H54 (cell line): ENCODE data around the gene WFIKKN2.

Experiments
- DNase-seq: peaks from one replicate; pipeline ENCODE4 v3.0.0; 2011; ENCODE audit warnings: low spot score, mixed read lengths; ENCODE audit not compliant: insufficient read length
- FAIRE-seq: peaks from 3 replicates; lab custom pipeline; 2011; peaks lifted over from hg19 to GRCh38; lab: Jason Lieb, UNC
- POLR2A ChIP-seq: IDR thresholded peaks from 2 replicates; pipeline ENCODE4 v1.6.1; 2011; ENCODE audit warnings: low read depth, mild to moderate bottlenecking, low read length

WFIKKN2 gene

GRCh38 chr17:50877838-50878237, 42.5 kb downstream of the WFIKKN2 start:
- no peak for FAIRE-seq
- no peak for TF ChIP-seq POLR2A
- no peak for DNase-seq

GRCh38 chr17:50879086-50879485, 43.7 kb downstream of the WFIKKN2 start:
- no peak for TF ChIP-seq POLR2A
- FAIRE-seq (no peak), DNase-seq (no peak)

GRCh38 chr17:50881182-50881581, 45.8 kb downstream of the WFIKKN2 start:
- DNase-seq (no peak), FAIRE-seq (no peak)
- TF ChIP-seq POLR2A: no peak

- FAIRE-seq: peak; percentile 77
- TF ChIP-seq POLR2A: no peak
- peak; percentile 67 for DNase-seq
These were observed 47.5 kb downstream of the WFIKKN2 start for GRCh38 chr17:50882851-50883250.

GRCh38 chr17:50883850-50884438, 48.6 kb downstream of the WFIKKN2 start:
- FAIRE-seq (no peak), DNase-seq (no peak)
- no peak for TF ChIP-seq POLR2A

- FAIRE-seq: no peak
- TF ChIP-seq POLR2A: no peak
These were observed 49.3 kb downstream of the WFIKKN2 start for GRCh38 chr17:50884439-50885311.

GRCh38 chr17:50887705-50888245, 52.4 kb downstream of the WFIKKN2 start:
- no peak for TF ChIP-seq POLR2A
- DNase-seq: no peak
- no peak for FAIRE-seq

More at GRCh38 chr17:50884439-50885311, 49.3 kb downstream of the WFIKKN2 start:
- no peak for DNase-seq

- FAIRE-seq (no peak), DNase-seq (no peak)
- no peak for TF ChIP-seq POLR2A
These were observed 54.2 kb downstream of the WFIKKN2 start for GRCh38 chr17:50889528-50890118.

- TF ChIP-seq POLR2A: no peak
- DNase-seq: no peak
- FAIRE-seq: no peak
These were observed 55.5 kb downstream of the WFIKKN2 start for GRCh38 chr17:50890675-50891516.

- DNase-seq: no peak
- no peak for FAIRE-seq
- TF ChIP-seq POLR2A: no peak
These were observed 56.2 kb downstream of the WFIKKN2 start for GRCh38 chr17:50891577-50891989.
